HG03095 (cell line): Measurements from ENCODE around the gene BCL2L13.

ENCODE experiments used
- ATAC-seq: cut with Tn5 transposase; IDR thresholded peaks from one replicate; pipeline ENCODE4 v1.9.1; 2021; ENCODE audit warnings: moderate library complexity; ENCODE audit not compliant: unreplicated experiment

BCL2L13 gene

GRCh38 chr22:17726006-17726927 is 87.7 kb downstream of the BCL2L13 start:
- ATAC-seq, result no peak

GRCh38 chr22:17726928-17727897 is 88.7 kb downstream of the BCL2L13 start:
- ATAC-seq, result no peak

GRCh38 chr22:17728786-17729185 is 90.2 kb downstream of the BCL2L13 start:
- ATAC-seq, result no peak

DNA sequence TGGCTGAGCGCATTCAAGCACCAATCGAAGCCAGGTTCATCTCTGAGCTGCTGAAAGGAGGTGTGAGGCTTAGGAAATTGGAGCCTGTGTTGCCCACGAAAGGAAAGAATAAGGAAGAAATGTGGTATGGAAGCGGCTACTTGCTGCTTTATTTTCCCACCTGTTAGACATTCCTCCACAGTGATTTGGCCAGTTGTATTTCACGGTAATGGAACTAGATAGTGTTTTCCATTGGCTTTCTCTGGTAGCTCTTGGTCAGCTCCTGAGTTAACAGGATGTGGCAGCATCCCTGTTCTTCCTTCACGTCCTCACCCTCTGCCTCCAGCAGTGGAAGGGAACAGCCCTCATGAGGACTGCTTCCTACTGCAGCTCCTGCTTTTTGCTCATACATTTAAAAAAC is 91.0 kb downstream of the BCL2L13 start:
- ATAC-seq, result no peak

- ATAC-seq, result no peak
Measured at GRCh38 chr22:17732251-17732854, 93.8 kb downstream of the BCL2L13 start.

DNA sequence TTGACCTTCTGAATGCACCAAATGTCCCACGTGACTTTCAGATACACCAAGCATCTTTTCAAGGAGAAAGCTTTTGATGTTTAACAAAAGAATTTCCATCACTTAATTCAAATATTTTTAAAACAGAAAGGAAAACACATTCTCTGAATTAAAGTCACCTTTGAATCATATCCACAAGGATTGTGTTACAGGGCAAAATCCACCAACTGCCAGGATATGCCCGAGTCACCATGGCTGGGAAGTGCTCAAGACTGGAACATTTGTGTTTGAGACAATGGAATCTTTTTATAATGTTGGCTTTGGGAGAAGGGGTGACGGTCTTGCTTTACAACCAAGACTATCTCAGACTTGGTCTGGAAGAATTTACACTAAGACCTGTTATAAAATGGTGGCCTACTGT is 94.9 kb downstream of the BCL2L13 start:
- no peak for ATAC-seq

DNA sequence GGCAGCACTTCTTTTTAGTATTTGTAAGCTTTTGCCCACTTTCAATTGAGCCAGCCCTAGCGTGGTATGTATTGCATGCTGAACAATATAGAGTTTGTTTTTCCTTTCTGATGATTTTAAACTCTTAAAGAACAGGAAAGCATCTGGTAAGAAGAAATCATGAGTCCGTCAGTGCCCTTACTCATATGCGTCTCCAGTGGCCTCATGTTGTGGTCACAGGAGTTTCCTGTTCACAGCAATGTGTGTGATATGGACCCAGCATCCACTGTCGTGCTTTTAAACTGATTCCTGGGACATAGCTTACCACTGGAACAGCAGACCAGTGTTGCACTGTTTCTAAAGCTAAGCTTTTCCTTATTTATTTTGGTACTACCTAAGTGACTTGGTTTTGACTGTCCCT is 95.6 kb downstream of the BCL2L13 start:
- ATAC-seq, result no peak

GRCh38 chr22:17738386-17739128 is 100.0 kb downstream of the BCL2L13 start:
- ATAC-seq, result no peak

DNA sequence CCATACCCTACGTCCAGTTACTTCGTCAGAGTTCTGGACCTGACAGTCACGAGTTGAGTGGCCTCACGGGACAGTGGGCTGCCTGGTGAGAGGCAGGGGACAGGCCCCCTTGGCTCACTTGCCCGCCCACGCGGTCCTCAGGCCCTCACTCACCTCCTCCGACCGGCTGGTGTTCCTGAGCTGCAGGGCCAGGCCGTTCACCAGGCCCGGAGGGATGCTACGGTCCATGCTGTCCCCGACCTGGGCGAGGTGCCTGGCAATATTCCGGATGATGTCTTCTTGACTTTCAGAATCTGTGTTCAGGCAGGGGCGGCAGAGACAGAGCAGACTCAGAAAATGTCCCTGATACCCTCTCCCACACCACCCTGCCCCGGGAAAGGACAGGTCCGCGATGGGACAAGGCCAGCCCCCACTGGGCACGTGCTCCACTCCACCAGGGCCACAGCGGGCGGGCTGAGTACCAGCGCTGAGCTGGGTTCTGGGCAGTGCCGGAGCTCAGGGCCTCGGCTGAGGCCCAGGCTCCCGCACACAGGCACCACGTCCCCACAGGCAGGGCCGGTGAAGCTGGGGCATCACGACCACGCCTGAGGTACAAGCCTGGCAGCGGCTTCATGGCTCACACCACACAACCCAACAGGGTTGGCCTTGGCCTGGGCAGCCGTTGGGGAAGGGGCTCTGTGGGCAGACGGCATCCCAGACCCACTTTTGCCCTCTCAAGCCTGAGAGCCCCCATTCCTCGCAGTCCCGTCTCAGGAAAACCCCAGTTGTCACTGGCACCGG is 100.8 kb downstream of the BCL2L13 start:
- ATAC-seq, result no peak

DNA sequence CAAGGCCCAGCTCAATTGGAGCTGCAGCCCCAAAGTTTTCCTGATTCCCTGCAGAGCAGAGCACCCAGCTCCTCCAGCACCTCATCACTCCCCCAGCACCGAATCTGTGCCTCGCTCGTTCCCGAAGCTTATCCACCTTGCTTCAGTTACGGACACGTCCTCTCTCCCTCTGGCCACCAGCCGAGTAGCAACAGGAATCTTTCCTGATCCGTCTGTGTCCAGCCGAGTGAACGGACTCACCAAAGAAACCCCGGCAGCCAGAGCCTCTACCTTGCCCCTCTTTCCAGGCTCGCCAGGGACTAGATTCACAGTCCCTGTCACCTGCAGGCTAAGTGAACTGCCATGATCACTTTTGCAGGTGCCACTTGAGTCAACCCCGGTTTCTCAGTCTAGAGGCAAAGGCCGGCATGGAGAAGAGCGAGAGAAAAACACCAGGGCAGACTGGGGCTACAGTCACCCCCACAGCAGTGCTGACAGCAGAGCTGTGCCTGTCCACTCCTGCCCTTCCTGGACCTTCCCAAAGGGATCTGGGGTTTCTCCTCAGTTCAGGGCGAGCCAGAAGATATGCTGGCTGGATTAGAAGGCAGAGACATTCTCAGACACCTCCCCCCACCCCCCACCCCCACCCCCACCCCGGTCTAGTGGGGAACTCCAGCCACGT is 103.4 kb downstream of the BCL2L13 start:
- ATAC-seq, result no peak

- ATAC-seq, result peak; percentile 70
Measured at GRCh38 chr22:17742527-17742902, 104.0 kb downstream of the BCL2L13 start.

- ATAC-seq, result no peak
Measured at GRCh38 chr22:17743661-17744411, 105.3 kb downstream of the BCL2L13 start.

DNA sequence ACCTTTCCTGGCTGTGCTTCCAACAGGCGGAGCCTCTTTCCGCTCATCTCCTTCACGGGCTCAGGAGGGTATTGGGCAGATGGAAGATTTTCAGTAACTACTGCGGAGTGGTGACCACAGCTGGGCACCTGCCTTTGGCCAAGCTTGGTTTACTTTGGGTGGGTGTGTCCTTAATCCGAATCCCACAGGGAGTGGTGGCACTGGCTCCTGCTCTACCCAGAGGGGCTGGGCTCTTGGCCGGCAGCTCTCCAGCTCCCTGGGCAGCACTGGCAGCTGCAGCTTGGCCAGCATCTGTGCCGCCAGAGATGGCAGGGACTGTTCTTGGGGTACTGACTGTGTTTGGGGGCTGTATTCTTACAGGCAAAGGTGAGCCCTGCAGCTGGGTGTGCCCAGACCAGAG is 105.9 kb downstream of the BCL2L13 start:
- ATAC-seq, result no peak

DNA sequence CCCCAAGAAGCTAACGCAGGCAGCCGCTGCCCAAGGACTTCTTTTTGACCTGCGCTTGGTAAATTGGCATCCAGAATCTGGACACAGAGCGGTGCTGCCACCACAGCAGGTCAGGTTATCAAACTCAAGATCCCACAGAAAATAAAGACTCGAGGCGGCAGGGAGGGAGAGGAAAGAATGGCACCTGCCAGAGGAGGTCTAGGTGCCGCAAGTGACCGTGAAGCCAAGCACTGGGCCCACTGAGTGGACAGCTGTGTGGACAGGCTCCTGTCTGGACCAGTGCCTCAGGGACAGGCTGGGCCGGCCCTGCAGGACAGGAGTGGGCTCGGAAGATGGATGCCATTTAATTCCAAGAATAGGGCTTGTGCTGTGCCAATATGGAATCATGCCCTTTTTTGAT is 108.4 kb downstream of the BCL2L13 start:
- ATAC-seq, result no peak

- ATAC-seq, result no peak
Measured at GRCh38 chr22:17748555-17749353, 110.2 kb downstream of the BCL2L13 start.

DNA sequence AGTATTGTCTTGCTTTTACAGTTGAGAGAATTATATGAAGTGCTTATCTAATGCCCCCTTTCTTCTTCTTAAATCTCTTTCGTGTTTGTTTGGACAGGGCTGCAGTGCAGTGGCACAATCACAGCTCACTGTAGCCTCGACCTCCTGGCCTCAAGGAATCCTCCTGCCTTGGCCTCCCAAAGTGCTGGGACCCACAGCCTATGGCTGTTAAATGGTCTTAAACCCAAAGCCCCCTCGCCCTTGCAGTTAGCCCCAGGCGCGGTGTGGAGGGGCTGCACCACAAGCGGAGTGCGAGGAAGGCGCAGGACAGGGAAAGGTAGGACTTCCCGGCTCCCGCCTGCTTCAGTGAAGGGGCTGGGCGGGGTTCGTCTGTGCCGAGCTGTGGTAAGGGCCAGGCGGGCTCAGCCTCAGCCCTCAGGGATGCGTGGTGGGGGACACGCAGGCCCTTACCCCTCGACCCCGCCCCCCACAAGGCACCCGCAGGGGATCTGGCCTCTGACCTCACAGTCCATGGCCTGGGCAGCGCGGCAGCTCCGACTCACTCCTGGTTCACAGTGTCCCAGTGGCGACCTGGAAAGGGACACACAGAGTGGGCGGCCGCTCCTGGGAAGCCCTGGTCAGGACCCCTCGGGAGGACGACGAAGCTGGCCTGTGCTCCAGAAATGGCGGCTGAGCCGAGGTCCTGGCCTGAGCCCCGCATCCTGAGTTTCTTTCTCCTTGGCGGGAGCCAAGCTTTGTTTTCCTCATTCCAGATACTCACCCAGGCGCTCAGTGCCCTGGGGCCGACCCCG is 111.2 kb downstream of the BCL2L13 start:
- ATAC-seq, result no peak

GRCh38 chr22:17751596-17751995 is 113.0 kb downstream of the BCL2L13 start:
- no peak for ATAC-seq
